NT2/D1 (cell line): ENCODE measurements around the gene ADTRP.

Experiments
- SUZ12 ChIP-seq: IDR thresholded peaks from 2 replicates; pipeline ENCODE4 v1.6.1; 2011; ENCODE audit not compliant: insufficient read length, insufficient read depth; ENCODE audit errors: extremely low read depth
- YY1 ChIP-seq: IDR thresholded peaks from 2 replicates; pipeline ENCODE4 v1.6.1; 2011; ENCODE audit not compliant: insufficient read length, insufficient read depth
- ZNF274 ChIP-seq: IDR thresholded peaks from 2 replicates; pipeline ENCODE4 v1.6.1; 2011; ENCODE audit warnings: mild to moderate bottlenecking, low read depth, low read length

DNA sequence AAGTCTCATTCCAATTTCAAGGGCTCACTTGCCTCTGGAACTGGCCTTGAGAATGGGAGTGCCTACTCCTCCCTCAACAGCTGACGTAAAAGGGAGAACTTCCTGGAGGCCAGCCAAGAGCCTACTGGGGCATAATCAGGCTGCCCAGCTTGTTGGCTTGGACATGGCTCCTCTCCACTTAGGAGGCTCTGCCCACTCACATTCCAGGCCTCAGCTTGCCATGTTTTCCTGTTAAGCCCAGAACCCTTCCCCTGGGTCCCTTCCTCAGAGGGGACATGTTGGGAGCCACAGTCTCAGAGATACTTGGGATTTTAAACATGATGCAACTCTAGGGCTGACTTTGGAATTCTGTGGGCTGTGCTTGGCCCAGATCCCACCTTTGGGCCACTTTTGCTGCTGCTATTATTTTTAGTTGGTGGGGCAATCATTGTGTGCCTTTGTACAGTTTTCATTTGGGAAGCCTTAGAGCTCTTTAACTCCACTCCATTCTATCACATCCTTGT, 31.5 kb upstream of the ADTRP start:
- TF ChIP-seq ZNF274 (no peak), SUZ12 (no peak), YY1 (no peak)
